ENCODE results near the gene STK35.

- no peak for TF ChIP-seq CTCF (IDR thresholded peaks at IDR 0.05)
- TF ChIP-seq POLR2A (IDR thresholded peaks at IDR 0.05) = no peak
Observed at GRCh38 chr20:2178318-2179232, 76.9 kb downstream of the STK35 start.

Data from uterus (tissue), 2 donors.